ENCODE data around the gene PRCP. TPM values are rescaled to one million over a fixed set of nuclear protein-coding genes. Genes with fewer than 3 reads are reported as not detected.
A peak's percentile ranks its signal among the peaks of the same experiment; 100 is the strongest.

Gene PRCP
- total RNA-seq, 1 donor from 2014 or later, result 88.7 TPM

DNA sequence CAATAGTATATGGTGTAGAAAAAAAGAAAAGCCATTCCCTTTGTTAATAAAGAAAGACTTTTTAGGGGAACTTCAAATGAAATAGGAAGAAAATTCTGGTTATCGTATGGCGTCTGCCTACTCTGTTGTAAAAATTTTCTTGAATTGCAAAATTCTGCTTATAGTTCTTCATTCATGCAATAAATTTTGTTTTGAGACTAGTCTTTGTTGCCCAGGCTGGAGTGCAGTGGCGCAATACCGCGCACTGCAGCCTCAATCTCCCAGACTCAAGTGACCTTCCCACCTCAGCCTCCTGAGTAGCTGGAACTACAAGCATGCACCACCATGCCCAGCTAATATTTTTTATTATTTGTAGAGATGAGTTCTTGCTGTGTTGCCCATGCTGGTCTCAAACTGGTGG is 7.1 kb upstream of the PRCP start:
- DNase-seq (ENCODE audit: low read depth in 2 of 2), result no peak

DNA sequence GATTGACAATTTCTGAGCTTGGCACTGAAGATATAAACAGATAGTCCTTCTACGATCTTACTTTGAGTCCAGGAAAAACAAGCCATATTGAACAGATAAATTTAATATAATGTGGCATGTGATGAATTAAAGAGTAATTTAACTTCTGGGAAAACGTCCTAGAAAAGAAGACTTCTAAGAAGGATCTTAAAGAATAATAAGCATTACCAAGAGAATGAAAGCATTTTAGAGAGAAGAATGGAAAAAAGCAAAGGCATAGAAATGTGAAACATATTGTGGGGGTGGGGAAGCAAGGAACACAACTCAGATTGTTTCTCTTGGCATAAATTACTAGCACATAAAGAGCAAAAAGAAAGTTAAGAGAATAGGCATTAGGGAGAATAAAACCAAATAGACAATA is 6.7 kb upstream of the PRCP start:
- peak in 1 of 2 donors; percentile 27 for DNase-seq (ENCODE audit: low read depth in 2 of 2)

DNA sequence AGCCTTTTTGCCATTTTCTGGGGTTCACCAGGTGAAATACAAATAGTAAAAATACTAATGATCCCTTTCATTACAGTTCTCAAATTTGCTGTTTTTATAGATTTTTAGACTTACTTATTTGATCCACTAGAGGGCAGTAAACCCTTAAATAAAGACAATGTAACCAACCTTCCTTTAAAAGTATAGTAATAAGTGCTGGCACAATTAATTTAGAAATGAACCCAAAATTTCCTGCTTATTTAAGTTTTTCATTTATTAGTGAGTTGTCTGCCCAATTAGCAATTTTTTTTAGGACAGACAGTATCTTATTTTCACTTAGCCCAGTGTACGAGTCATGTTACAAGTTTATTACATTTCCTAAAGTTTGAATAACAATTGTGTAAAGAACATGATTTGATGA is 6.0 kb upstream of the PRCP start:
- DNase-seq (ENCODE audit: low read depth in 2 of 2), result peak; percentile 45 to 47

DNA sequence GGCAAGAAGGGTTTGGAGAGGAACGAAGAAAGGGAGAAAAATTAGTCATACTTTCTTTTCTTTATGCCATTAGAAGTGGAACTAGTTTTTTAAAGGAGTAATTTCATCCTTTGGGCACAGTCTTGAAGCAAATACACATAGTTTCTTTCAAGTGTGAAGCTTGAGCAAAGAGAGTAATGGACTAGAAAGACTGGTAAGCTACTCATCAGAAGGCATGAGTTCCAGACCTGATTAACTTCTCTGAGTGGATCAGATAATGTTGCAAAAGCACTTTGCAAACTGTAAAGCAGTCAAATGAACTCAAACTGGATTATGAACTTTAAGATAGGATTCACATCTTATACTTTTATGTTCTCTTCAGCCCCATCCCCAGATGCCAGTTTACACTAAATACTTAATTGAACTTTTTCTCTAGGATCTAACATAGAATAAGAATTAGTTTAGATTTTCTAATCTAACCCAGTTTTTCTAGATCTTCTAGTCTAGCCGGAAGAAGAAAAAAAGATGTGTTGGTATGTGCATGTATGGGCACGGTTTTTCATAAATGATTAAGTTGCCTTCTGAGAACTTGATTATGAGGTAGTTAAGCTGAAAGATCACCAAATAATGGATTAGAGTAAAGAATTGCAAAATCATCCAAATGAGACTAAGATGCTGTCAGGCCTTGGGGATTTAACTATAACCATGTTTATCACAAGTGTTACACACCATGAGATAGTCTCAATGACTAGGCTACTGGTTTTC is 3.8 kb upstream of the PRCP start:
- no peak for DNase-seq (ENCODE audit: low read depth in 2 of 2)

DNA sequence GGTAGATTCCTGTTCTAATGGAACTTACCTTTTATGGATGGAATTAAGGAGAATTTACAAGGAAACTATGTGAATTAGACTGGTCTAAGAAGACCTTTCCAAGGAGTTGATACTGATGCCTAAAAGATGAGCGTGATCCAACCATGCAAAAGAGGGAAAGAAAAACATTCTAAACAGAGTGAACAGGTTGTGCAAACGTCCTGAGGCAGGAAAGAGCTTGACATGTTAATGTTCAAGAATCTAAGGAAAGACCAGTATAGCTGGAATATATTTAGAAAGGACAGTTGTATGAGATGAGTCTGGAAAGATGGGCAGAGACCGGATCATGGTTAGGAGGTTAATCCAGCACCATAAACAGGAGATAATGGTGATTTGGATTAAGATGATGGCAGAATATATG is 2.6 kb upstream of the PRCP start:
- DNase-seq (ENCODE audit: low read depth in 2 of 2), result no peak

DNA sequence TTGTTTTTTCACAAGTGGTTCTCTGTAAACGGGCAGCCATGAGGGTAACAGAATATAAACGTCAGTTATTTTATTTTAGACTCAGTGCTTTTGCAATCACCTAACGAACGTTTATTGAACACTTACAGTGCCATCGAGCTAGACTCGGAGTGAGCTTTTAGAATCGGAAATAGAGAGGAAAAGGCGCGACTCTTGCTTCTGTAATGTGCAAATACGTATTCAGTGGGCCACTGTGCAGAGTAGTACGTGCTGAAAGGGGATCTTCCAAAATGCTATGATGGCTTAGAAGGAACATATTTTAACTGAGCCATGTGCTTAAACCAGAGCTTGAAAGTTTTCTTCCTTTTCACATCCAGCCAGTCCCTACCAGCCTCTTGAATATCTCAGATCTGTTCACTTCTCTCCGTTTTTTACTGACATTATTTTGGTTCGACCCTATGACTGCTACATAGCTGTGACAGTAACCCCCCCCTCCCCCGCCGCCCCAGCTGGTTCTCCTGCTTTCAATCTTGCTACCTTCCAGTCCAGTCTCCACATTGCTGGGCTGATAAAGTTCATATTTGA is 1.8 kb upstream of the PRCP start:
- no peak for DNase-seq (ENCODE audit: low read depth in 2 of 2)

DNA sequence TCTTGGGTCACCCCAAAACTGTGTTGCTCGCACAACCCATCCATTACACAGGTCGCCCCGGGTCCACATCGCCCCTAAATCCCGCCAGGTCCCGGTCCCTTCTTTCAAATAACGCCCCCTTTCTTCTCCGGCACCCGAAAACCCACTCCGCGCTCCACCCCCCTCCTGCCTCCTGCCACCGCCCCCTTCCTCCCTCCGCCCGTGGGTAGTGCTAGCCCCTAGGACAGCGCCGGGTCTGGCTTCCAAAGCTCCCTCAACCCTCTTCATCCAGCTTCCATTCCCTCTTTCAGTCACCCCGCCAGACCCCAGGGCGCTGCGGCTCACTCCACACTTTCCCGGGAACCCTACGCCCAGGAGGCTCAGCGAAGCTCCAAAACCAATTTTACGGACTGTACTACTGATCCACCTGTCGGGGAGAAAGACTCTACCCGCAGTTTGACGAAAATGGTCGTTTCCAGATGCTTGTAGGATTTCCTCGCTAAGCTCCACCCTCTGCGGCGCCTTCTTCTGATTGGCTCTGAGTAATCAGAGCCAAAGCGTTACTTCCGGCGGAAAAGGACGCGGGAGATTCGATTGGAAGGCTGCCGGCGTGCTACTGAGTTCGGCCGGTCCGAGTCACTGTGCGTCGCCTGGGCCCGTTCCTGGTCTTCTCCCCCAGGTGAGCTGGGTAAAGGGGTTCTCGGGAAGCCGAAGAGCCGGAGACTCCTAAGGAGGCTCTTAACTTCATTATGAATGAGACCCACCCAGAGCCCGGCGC is 1.1 kb upstream of the PRCP start, which contains the start of gene DDIAS:
TSS of gene DDIAS (plus strand) at position 572 of the 757 bp plus-strand sequence. CDS start 13,003 bp downstream, outside the sequence.
- DNase-seq (ENCODE audit: low read depth in 2 of 2), result peak; percentile 98 to 99

DNA sequence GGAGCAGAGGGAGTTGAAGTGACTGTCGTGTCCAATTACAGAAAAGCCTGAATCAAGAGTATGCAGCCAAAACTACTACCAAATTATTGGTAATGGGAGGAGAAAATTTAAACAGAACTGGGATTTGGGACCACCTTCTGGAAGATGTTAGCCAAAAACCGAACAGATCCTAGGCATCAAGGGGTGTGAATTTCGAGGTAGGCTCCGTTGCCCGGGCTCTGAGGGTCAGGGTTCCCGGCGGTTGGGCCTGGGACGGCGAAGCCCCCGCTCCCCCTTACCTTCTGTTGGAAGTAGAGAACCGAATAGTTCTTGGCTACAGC is 313 bp downstream of the PRCP start:
- DNase-seq (ENCODE audit: low read depth in 2 of 2), result no peak

DNA sequence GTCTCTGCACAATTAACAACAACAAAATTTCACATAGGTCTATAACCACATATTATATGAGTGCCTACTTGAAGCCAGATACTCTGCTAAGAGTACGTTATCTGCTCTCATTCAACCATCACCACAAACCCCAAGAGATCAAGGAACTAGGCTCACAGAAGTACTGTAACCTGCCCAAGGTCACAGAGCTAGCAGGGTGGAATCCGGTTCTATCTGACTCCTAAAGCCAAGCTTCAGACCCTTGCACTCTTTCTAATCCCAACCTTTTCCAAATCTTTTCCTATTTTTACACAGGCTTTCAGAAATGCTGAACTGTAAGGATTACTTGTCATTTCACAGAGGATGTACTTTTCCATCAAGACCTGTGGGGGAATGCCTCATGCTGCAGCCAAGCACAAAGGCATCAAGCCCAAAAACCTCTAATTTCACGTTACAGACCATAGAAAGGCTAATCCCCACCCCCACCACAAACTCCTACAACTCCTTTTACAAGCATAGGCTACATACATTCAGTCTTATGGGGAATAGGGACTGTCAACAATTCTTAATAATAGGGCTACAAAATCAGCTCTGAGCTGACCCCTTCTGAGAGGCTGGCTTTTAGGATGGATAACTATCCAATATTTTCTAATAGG is 927 bp downstream of the PRCP start:
- no peak for DNase-seq (ENCODE audit: low read depth in 2 of 2)

DNA sequence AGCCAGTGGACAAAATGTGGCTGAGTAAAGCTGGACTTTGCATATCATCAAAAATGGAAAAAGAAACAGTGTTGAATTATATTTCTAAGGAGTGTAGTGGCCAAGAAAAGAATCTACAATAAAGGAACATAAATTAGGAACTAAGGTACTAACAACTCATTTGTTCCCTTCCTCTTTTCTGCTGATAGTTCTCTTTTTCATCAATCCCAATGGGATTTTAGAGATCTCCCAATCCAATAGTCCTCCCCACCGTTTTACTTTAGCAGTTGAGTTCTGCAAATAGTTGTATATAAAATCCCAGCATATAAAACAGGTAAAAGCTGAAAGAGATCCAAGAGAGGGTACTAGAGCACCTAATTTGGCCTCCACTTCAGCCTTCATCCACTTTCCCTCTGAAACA is 2.0 kb downstream of the PRCP start:
- DNase-seq (ENCODE audit: low read depth in 2 of 2), result no peak

DNA sequence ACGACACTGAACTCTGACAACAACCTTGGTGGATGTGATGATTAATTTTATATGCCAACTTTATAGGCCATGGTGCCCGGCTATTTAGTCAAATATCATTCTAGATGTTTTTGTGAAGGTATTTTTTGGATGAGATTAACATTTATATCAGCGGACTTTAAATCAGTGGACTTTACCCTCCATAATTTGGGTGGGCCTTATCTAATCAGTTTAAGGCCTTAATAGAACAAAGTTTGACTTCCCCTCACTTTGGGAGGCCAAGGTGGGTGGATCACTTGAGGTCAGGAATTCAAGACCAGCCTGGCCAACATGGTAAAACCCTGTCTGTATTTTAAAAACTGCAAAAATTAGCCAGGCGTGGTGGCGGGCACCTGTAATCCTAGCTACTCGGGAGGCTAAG is 4.0 kb downstream of the PRCP start:
- no peak for DNase-seq (ENCODE audit: low read depth in 2 of 2)

DNA sequence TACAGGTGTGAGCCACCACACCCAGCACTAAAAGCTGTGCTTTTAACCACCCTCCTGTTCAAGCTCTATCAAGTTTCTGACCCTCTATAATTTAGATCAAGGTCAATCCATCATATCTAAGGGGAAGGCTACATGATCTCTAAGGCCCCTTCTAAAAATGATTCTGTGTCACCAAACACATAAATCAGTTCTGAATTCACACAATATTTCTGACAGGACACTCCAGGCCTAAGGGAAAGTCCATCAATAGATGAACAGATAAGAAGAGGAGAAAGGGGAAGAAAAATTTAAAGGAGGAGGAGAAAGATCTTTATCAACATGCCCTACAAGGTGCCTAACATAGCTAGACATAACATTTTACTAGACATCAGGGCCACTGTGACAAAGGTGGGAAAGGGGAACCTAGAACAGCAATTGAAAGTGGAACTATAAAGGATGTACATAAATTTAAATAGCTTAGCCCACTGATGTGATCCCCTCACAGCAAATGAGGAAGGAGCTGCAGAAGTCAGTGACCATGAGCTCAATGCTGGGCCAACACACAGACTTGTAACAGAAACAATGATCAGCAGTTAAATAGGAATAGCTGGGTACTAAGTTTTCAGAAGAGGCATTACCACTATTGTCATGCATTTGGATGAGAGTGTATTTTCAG is 4.7 kb downstream of the PRCP start:
- no peak for DNase-seq (ENCODE audit: low read depth in 2 of 2)

DNA sequence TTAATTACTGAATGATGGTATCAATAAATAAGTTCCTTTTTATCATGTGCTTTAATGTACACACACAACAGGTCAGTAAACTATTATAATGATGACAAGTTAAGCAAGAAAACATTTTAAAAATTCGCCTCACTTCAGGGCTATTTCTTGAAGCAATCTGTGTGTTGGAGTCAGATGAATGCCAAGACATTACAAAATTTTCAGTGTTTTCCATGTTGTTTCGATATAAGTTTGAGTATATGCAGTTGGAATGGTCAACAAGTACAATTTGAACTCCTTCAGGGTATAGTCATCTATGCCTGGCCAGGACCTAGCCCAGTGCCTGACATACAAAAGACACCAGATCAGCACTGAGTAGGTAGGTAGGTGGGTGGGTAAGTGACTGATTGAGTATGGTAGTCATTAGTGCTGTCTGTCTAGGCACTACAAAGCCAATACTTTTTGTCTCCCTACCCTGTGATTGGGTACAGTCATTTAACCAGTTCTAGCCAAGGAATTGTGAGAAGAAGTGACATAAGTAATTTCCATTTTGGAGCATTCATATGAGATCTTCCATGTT is 7.5 kb downstream of the PRCP start:
- no peak for DNase-seq (ENCODE audit: low read depth in 2 of 2)

DNA sequence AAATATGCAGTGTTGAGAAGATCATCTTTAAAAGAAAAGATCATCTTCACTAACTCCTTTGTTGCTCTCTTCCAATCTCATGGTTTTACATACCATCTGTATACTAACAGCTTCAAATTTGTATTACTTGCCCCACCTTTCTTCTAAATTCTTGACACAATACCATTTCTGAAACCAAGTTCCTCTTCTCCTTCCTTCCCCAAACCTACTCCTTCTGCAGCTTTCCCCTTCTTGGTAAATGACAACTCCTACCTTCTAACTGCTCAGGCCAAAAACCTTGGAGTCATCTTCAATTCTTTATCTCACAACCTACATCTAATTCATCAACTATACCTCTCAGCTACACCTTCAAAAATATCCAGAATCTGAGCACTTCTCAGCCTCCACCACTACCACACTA is 9.3 kb downstream of the PRCP start:
- no peak for DNase-seq (ENCODE audit: low read depth in 2 of 2)

DNA sequence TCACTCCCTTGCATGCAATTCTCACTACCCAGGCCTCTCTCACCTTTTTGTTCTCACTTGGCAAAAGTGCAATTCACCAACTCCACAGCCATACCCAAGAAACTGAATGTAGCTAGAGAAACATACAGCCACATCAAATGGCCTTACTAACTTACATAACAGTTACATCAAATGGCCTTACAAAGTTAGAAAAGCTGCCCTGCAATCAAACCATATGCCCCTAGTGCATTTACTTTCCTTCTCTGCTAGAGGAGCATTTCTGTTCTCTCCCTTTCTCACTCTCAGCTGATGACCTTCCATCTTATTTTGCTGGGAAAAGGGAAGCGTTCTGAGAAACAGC is 10.3 kb downstream of the PRCP start:
- no peak for DNase-seq (ENCODE audit: low read depth in 2 of 2)

DNA sequence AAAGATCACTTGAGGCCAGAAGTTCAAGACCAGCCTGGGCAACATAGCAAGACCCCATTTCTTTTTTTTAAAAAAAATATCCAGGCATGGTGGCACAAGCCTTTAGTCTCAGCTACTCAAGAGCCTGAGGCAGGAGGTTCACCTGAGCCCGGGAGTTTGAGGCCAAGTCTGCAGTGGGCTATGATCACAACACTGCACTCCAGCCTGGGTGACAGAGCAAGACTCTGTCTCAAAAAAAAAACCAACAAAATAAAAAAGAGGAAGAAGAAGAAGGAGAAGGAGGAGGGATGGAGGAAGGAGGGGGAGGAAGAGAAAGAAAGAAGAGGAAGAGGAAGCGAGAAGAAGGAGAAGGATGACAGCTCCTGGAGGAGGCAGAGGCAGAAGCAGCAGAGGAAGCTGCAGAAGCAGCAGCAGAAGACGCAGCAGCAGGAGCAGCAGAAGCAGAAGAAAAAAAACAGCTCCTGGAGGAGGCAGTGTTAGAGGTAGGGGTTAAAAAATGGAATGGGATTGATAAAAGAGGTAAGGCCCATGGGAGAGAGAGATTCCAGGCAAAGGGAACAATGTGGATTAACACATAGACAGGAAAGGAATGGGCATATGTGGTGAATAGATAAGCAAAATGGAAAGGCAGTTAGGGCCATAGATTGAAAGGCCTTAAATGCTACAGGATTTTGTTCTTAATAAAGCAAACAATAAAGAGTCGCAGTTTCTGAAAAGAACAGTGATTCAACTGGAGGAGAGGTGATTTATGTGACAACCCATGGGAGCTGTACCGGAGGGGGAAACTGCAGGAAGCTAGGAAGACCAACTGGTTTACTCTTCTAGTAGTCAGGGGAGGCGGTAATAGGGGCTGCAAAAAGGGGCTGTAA is 10.9 kb downstream of the PRCP start:
- DNase-seq (ENCODE audit: low read depth in 2 of 2), result peak; percentile 59 to 89

DNA sequence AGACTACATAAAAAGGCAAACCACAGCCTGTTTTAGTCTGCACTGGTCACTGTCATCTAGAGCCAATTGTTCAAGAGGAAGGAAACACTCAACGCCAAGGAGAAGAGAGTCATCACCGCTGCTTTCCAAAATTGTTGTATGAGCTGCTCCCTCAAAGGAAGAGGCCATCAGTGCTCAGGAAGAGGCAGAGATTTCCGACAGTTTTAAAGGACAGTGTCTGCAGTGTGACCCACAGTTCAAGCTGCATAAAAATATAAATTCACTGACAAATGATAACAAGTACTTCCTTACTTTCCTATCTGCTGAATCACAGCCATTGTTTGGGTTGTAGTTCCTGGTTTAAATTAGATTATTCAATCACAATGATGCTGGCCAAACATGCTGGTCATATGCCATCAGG is 16.4 kb downstream of the PRCP start:
- peak; percentile 93 to 97 for DNase-seq (ENCODE audit: low read depth in 2 of 2)

DNA sequence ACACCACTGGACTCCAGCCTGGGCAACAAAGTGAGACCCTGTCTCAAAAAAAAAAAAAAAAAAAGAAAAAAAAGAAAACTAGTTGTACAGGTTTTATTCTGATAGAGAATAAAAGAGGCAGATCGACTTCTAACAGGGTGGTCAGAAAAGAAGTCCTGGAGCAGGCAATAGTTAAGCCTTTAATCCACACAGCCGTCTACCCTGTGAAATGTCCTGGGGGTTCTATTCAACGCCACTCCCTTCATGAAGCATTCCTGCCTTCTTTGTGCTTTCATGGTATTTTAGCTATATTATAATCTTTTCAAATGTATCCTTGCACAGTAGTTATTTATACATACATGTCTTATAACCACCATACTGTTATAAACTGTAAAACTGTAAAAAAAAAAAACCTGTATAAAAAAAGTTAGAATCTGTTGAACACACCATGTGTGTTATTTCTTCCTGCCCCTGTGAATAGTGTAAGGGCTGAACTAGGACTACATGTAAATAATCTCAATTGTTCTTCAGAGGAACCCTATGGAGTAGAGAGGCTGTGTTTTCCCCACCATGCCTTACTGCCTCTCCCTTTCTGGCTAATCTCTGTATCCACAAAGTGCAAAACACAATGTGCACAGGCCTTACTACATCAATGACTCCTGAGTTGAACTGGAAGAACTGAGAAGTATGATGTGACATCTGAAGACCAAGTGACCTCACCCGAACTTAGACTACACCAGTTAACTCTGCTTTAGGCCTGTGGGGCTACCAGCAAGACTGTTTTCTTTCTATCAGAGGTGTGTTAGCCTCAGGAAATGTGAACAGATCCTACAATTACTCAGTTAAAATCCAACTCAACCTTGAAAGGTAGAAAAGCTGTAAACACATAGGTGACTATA is 25.3 kb downstream of the PRCP start:
- DNase-seq (ENCODE audit: low read depth in 2 of 2), result no peak

DNA sequence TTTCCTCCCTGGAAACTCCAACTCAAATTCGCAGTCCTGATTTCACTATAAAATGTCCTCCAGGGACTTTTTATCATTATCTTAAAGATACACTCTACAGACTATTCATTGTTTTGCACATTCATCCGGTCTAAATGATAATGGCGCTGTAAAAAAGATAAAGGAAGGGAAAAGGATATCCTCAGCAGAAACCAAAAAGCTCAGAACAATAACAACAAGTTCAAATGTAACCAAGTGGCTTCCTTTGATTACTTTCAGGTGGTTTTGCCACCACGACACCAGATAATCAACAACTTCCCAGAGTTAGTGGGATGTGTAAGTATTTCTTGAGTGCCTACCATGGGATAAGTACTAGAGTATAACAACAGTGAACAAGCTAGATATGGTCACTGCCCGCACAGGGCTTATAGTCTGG is 26.3 kb downstream of the PRCP start:
- peak; percentile 38 to 47 for DNase-seq (ENCODE audit: low read depth in 2 of 2)
